ENCODE measurements around the gene TSPYL4.

DNA sequence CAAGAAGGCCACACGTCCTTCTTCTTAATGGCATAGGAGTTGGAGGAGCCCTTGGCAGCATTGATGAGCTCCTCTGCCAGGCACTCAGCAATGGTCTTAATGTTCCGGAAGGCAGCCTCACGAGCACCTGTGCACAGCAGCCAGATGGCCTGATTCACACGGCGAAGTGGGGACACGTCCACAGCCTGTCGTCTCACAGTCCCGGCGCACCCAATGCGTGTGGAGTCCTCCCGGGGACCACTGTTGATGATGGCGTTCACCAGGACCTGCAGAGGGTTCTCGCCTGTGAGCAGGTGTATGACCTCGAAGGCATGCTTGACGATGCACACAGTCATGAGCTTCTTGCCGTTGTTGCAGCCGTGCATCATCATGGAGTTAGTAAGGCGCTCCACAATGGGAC, 4.6 kb upstream of the TSPYL4 start:
- no peak for TF ChIP-seq POLR2AphosphoS5 (IDR thresholded peaks at IDR 0.05; ENCODE audit: low read depth, low read length)
- no peak for TF ChIP-seq POLR2A (IDR thresholded peaks at IDR 0.05; ENCODE audit: low read depth, low read length)
- no peak for TF ChIP-seq PAX5 (IDR thresholded peaks at IDR 0.05; ENCODE audit: insufficient read depth, low read length, severe bottlenecking)
- no peak for TF ChIP-seq TAF1 (IDR thresholded peaks at IDR 0.05; ENCODE audit: low read depth, low read length)
